ENCODE data around the gene ZNF512B. TPM values are rescaled to one million over a fixed set of nuclear protein-coding genes. Genes with fewer than 3 reads are reported as not detected.
A peak's percentile ranks its signal among the peaks of the same experiment; 100 is the strongest.

The ZNF512B gene
- total and polyA plus RNA-seq, 4 donors, result 1.8 to 11.8 (median 9.8) TPM

- peaks cover 16 to 52% (median 34%) of the 10 kb centered on the region in 4 donors for H3K4me1 ChIP-seq (ENCODE audit: control insufficient read depth in 4 of 4, insufficient read depth in 4 of 4, low read length in 3 of 4)
- under 1% methylated on average over 47 of the region's 47 CpGs for WGBS
- no peak overlapping the region for H3K9ac ChIP-seq (ENCODE audit: low read depth in 1 of 2, low read length in 2 of 2)
- no peak for DNase-seq (ENCODE audit: low spot score)
- peak overlapping the region; percentile 25 to 79 for H3K27ac ChIP-seq (ENCODE audit: low read depth in 1 of 2, low read length in 2 of 2)
- TF ChIP-seq YY1 (IDR thresholded peaks at IDR 0.05), result no peak
- TF ChIP-seq CTCF (IDR thresholded peaks at IDR 0.05; ENCODE audit: low read depth, low read length, missing input control), result no peak
- no peak for TF ChIP-seq HNF4G (IDR thresholded peaks at IDR 0.05)
- no peak for TF ChIP-seq JUND (IDR thresholded peaks at IDR 0.05)
- no peak for TF ChIP-seq FOXA2 (IDR thresholded peaks at IDR 0.05)
- TF ChIP-seq NR2F2 (IDR thresholded peaks at IDR 0.05), result no peak
- no peak for TF ChIP-seq ZBTB33 (IDR thresholded peaks at IDR 0.05)
- TF ChIP-seq GABPA (IDR thresholded peaks at IDR 0.05 in 1 of 2, conservative IDR thresholded peaks at IDR 0.05 in 1 of 2), result no peak
- TF ChIP-seq RXRA (IDR thresholded peaks at IDR 0.05), result no peak
- TF ChIP-seq ATF3 (IDR thresholded peaks at IDR 0.05), result no peak
- TF ChIP-seq HNF4A (conservative IDR thresholded peaks at IDR 0.05), result no peak
- TF ChIP-seq MAX (IDR thresholded peaks at IDR 0.05), result no peak
- TF ChIP-seq REST (IDR thresholded peaks at IDR 0.05), result no peak
- no peak for TF ChIP-seq EGR1 (IDR thresholded peaks at IDR 0.05; ENCODE audit: low read depth in 2 of 2)
- no peak for TF ChIP-seq RAD21 (IDR thresholded peaks at IDR 0.05)
- no peak for TF ChIP-seq FOXA1 (IDR thresholded peaks at IDR 0.05)
- H3K27me3 ChIP-seq (ENCODE audit: control insufficient read depth in 4 of 4, insufficient read depth in 4 of 4, low read length in 3 of 4), result no peaks in the 10 kb centered on the region
- H3K9me3 ChIP-seq (ENCODE audit: control insufficient read depth in 4 of 4, low read length in 3 of 4), result no peaks in the 10 kb centered on the region
- peak overlapping the region; percentile 30 to 74 (median 66) for H3K4me3 ChIP-seq (ENCODE audit: low read depth in 1 of 3, low read length in 3 of 3)
- H3K36me3 ChIP-seq (ENCODE audit: control insufficient read depth in 4 of 4, insufficient read depth in 3 of 4, low read depth in 1 of 4, low read length in 3 of 4), result peaks cover 0 to 4% (median under 1%) of the 10 kb centered on the region in 4 donors
These were observed 9.5 kb upstream of the ZNF512B start for GRCh38 chr20:63979229-63979556.
